ENCODE results near the gene INPP4B.
"Not testable (repeated sequence)": the region's sequence is repeated elsewhere in the genome, so short reads cannot be mapped to it uniquely, and the experiment has no call there.

Gene INPP4B

GRCh38 chr4:142528433-142528832, 317.7 kb downstream of the INPP4B start:
- H3K9me3 ChIP-seq (ENCODE audit: control insufficient read depth, low read depth, low read length) = no peaks in the 10 kb centered on the region
- no peak overlapping the region for H3K4me3 ChIP-seq (ENCODE audit: low read length)
- H3K27me3 ChIP-seq (ENCODE audit: control insufficient read depth, insufficient read depth, low read length) = no peaks in the 10 kb centered on the region
- H3K36me3 ChIP-seq (ENCODE audit: control insufficient read depth, low read depth, low read length) = no peaks in the 10 kb centered on the region
- H3K9ac ChIP-seq (ENCODE audit: low read length) = no peak overlapping the region
- H3K27ac ChIP-seq (ENCODE audit: low read length) = no peak overlapping the region
- no peaks in the 10 kb centered on the region for H3K4me1 ChIP-seq (ENCODE audit: control insufficient read depth, low read depth, low read length)

GRCh38 chr4:142523111-142523510, 323.0 kb downstream of the INPP4B start:
- Histone ChIP-seq H3K27me3 (ENCODE audit: control insufficient read depth, insufficient read depth, low read length) (no peaks in the 10 kb centered on the region), H3K36me3 (ENCODE audit: control insufficient read depth, low read depth, low read length) (no peaks in the 10 kb centered on the region), H3K27ac (ENCODE audit: low read length) (no peak overlapping the region), H3K9me3 (ENCODE audit: control insufficient read depth, low read depth, low read length) (no peaks in the 10 kb centered on the region), H3K4me3 (ENCODE audit: low read length) (no peak overlapping the region), H3K4me1 (ENCODE audit: control insufficient read depth, low read depth, low read length) (no peaks in the 10 kb centered on the region), H3K9ac (ENCODE audit: low read length) (no peak overlapping the region)

- Histone ChIP-seq H3K27me3 (ENCODE audit: control insufficient read depth, insufficient read depth, low read length) (no peaks in the 10 kb centered on the region), H3K36me3 (ENCODE audit: control insufficient read depth, low read depth, low read length) (no peaks in the 10 kb centered on the region), H3K9me3 (ENCODE audit: control insufficient read depth, low read depth, low read length) (no peaks in the 10 kb centered on the region), H3K27ac (ENCODE audit: low read length) (no peak overlapping the region), H3K9ac (ENCODE audit: low read length) (no peak overlapping the region), H3K4me3 (ENCODE audit: low read length) (no peak overlapping the region), H3K4me1 (ENCODE audit: control insufficient read depth, low read depth, low read length) (no peaks in the 10 kb centered on the region)
These were observed 326.8 kb downstream of the INPP4B start for GRCh38 chr4:142519342-142519741.

- Histone ChIP-seq H3K9me3 (ENCODE audit: control insufficient read depth, low read depth, low read length) (no peaks in the 10 kb centered on the region), H3K27ac (ENCODE audit: low read length) (no peak overlapping the region), H3K9ac (ENCODE audit: low read length) (no peak overlapping the region), H3K36me3 (ENCODE audit: control insufficient read depth, low read depth, low read length) (no peaks in the 10 kb centered on the region), H3K4me1 (ENCODE audit: control insufficient read depth, low read depth, low read length) (no peaks in the 10 kb centered on the region), H3K4me3 (ENCODE audit: low read length) (no peak overlapping the region), H3K27me3 (ENCODE audit: control insufficient read depth, insufficient read depth, low read length) (no peaks in the 10 kb centered on the region)
These were observed 329.2 kb downstream of the INPP4B start for GRCh38 chr4:142516686-142517526.

DNA sequence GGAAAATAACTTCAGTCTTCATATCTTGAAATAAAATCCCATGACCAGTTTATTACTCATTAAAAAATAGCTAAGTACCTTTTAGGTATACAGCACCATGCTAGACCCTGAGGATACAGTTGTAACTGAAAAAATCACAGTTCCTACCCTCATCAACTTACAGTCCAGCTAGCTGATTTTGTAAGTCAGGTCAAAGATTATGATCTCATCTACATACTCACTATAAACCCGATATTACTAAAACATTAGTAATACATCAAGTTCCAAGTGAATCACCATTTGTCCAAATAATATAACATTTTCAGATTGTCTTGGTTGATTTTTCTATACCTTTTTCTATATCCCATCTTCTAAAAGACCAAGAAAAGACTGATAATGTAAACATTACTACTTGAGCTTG, 333.9 kb downstream of the INPP4B start:
- no peaks in the 10 kb centered on the region for H3K27me3 ChIP-seq (ENCODE audit: control insufficient read depth, insufficient read depth, low read length)
- no peak overlapping the region for H3K4me3 ChIP-seq (ENCODE audit: low read length)
- no peaks in the 10 kb centered on the region for H3K4me1 ChIP-seq (ENCODE audit: control insufficient read depth, low read depth, low read length)
- no peaks in the 10 kb centered on the region for H3K36me3 ChIP-seq (ENCODE audit: control insufficient read depth, low read depth, low read length)
- H3K27ac ChIP-seq (ENCODE audit: low read length) = no peak overlapping the region
- no peaks in the 10 kb centered on the region for H3K9me3 ChIP-seq (ENCODE audit: control insufficient read depth, low read depth, low read length)
- H3K9ac ChIP-seq (ENCODE audit: low read length) = no peak overlapping the region

DNA sequence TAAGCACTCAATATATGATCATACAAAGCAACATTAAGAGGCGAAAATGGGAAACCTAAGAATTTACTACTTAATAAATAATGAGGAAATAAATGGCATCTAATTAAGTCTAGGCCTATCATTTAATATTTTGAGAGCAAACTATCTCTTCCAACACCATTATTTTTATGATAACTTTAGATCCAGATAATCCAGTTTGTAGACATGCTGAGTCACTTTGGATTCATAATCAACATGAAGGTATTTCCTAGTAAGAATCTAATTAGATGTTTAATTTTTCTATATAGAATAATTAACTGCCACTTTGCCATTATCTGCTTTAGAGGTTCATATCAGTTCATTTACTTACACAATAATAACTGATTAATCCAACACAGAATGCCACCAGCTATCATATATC, 336.2 kb downstream of the INPP4B start:
- Histone ChIP-seq H3K9ac (ENCODE audit: low read length) (no peak overlapping the region), H3K27ac (ENCODE audit: low read length) (no peak overlapping the region), H3K36me3 (ENCODE audit: control insufficient read depth, low read depth, low read length) (no peaks in the 10 kb centered on the region), H3K4me3 (ENCODE audit: low read length) (no peak overlapping the region), H3K27me3 (ENCODE audit: control insufficient read depth, insufficient read depth, low read length) (no peaks in the 10 kb centered on the region), H3K9me3 (ENCODE audit: control insufficient read depth, low read depth, low read length) (no peaks in the 10 kb centered on the region), H3K4me1 (ENCODE audit: control insufficient read depth, low read depth, low read length) (no peaks in the 10 kb centered on the region)

GRCh38 chr4:142509381-142509780, 336.7 kb downstream of the INPP4B start:
- H3K4me3 ChIP-seq (ENCODE audit: low read length) = not testable (repeated sequence)

GRCh38 chr4:142500966-142501365, 345.1 kb downstream of the INPP4B start:
- Histone ChIP-seq H3K9me3 (ENCODE audit: control insufficient read depth, low read depth, low read length) (no peaks in the 10 kb centered on the region), H3K9ac (ENCODE audit: low read length) (no peak overlapping the region), H3K4me1 (ENCODE audit: control insufficient read depth, low read depth, low read length) (no peaks in the 10 kb centered on the region), H3K36me3 (ENCODE audit: control insufficient read depth, low read depth, low read length) (no peaks in the 10 kb centered on the region), H3K27me3 (ENCODE audit: control insufficient read depth, insufficient read depth, low read length) (no peaks in the 10 kb centered on the region), H3K27ac (ENCODE audit: low read length) (no peak overlapping the region), H3K4me3 (ENCODE audit: low read length) (no peak overlapping the region)

More at GRCh38 chr4:142509381-142509780, 336.7 kb downstream of the INPP4B start:
- H3K27me3 ChIP-seq (ENCODE audit: control insufficient read depth, insufficient read depth, low read length); H3K4me1 ChIP-seq (ENCODE audit: control insufficient read depth, low read depth, low read length); H3K36me3 ChIP-seq (ENCODE audit: control insufficient read depth, low read depth, low read length); H3K9ac ChIP-seq (ENCODE audit: low read length); H3K27ac ChIP-seq (ENCODE audit: low read length); H3K9me3 ChIP-seq (ENCODE audit: control insufficient read depth, low read depth, low read length): not testable (repeated sequence)

- Histone ChIP-seq H3K27me3 (ENCODE audit: control insufficient read depth, insufficient read depth, low read length) (no peaks in the 10 kb centered on the region), H3K4me3 (ENCODE audit: low read length) (no peak overlapping the region), H3K9me3 (ENCODE audit: control insufficient read depth, low read depth, low read length) (no peaks in the 10 kb centered on the region), H3K9ac (ENCODE audit: low read length) (no peak overlapping the region), H3K36me3 (ENCODE audit: control insufficient read depth, low read depth, low read length) (no peaks in the 10 kb centered on the region), H3K4me1 (ENCODE audit: control insufficient read depth, low read depth, low read length) (no peaks in the 10 kb centered on the region), H3K27ac (ENCODE audit: low read length) (no peak overlapping the region)
These were observed 348.5 kb downstream of the INPP4B start for GRCh38 chr4:142497606-142498005.

GRCh38 chr4:142493255-142494110, 352.6 kb downstream of the INPP4B start:
- Histone ChIP-seq H3K4me1 (ENCODE audit: control insufficient read depth, low read depth, low read length) (no peaks in the 10 kb centered on the region), H3K27me3 (ENCODE audit: control insufficient read depth, insufficient read depth, low read length) (no peaks in the 10 kb centered on the region), H3K9me3 (ENCODE audit: control insufficient read depth, low read depth, low read length) (no peaks in the 10 kb centered on the region), H3K9ac (ENCODE audit: low read length) (no peak overlapping the region), H3K4me3 (ENCODE audit: low read length) (no peak overlapping the region), H3K36me3 (ENCODE audit: control insufficient read depth, low read depth, low read length) (no peaks in the 10 kb centered on the region), H3K27ac (ENCODE audit: low read length) (no peak overlapping the region)

- no peak overlapping the region for H3K4me3 ChIP-seq (ENCODE audit: low read length)
- H3K36me3 ChIP-seq (ENCODE audit: control insufficient read depth, low read depth, low read length) = no peaks in the 10 kb centered on the region
- H3K4me1 ChIP-seq (ENCODE audit: control insufficient read depth, low read depth, low read length) = no peaks in the 10 kb centered on the region
- H3K27me3 ChIP-seq (ENCODE audit: control insufficient read depth, insufficient read depth, low read length) = no peaks in the 10 kb centered on the region
- no peak overlapping the region for H3K27ac ChIP-seq (ENCODE audit: low read length)
- H3K9ac ChIP-seq (ENCODE audit: low read length) = no peak overlapping the region
- no peaks in the 10 kb centered on the region for H3K9me3 ChIP-seq (ENCODE audit: control insufficient read depth, low read depth, low read length)
These were observed 360.6 kb downstream of the INPP4B start for GRCh38 chr4:142485452-142485851.

All from iPS-18a (cell line).